ENCODE results near the gene SH2D3C.

The SH2D3C gene

DNA sequence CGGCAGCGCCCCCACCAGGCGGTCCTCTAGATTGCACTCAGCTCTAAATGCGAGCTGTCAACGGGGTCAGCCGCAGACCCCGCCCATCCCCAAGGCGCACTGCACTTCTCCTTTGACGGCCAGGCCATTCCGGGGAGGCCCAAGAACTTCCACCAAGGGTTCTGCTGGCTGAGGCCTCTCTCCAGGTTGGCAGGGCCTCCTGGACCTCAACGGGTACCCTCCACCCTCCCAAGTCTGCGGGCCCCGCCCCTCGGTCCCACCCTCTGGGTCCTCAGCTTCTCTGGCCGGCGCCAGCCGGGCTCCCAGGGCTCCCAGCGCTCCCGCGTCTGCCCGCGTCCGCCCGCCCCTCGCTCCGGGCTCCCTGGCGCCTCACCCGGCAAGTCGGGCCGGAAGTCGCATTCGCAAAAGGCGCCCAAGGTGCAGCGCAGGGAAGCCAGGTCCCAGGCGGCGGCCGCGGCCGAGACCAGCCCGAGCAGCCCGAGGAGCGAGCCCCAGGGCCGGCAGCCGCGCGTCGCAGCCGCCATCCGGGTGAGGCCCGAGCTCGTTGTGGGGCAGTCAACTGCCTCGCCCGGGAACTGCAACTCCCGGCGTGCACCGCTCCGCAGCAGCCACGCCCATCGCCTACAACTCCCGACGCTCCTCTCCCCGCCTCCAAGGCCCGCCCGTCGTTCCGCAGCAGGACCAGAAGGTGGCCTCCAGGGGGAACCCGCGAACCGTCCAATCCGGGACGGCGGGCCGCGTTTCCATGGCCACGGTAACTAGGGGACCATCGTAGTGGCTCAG lies 43.5 kb downstream of the SH2D3C start, which contains the start of gene TOR2A (continued):
- TF ChIP-seq, protein P1, sequence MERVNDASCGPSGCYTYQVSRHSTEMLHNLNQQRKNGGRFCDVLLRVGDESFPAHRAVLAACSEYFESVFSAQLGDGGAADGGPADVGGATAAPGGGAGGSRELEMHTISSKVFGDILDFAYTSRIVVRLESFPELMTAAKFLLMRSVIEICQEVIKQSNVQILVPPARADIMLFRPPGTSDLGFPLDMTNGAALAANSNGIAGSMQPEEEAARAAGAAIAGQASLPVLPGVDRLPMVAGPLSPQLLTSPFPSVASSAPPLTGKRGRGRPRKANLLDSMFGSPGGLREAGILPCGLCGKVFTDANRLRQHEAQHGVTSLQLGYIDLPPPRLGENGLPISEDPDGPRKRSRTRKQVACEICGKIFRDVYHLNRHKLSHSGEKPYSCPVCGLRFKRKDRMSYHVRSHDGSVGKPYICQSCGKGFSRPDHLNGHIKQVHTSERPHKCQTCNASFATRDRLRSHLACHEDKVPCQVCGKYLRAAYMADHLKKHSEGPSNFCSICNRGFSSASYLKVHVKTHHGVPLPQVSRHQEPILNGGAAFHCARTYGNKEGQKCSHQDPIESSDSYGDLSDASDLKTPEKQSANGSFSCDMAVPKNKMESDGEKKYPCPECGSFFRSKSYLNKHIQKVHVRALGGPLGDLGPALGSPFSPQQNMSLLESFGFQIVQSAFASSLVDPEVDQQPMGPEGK (tag by site-specific recombination; IDR thresholded peaks at IDR 0.05): peak; percentile 49; the same call in 1 of the 2 replicates
- TF ChIP-seq ZNF610 (tag by site-specific recombination; IDR thresholded peaks at IDR 0.05; ENCODE audit: borderline replicate concordance) (no peak), ZNF221 (tag by site-specific recombination; IDR thresholded peaks at IDR 0.05; ENCODE audit: borderline replicate concordance) (no peak), ZEB2 (tag by site-specific recombination; IDR thresholded peaks at IDR 0.05) (0 out of 2 replicates have a peak, but pooled peaks have one; percentile 13), EGR2 (tag by site-specific recombination; IDR thresholded peaks at IDR 0.05; ENCODE audit: low read depth) (0 out of 2 replicates have a peak, but pooled peaks have one; percentile 20), ZBTB8A (tag by site-specific recombination; IDR thresholded peaks at IDR 0.05) (peak; percentile 79), ZNF24 (tag by site-specific recombination; IDR thresholded peaks at IDR 0.05) (0 out of 2 replicates have a peak, but pooled peaks have one; percentile 38), KLF10 (tag by site-specific recombination; IDR thresholded peaks at IDR 0.05) (peak; percentile 59), ZNF76 (tag by site-specific recombination; IDR thresholded peaks at IDR 0.05; ENCODE audit: borderline replicate concordance, low read depth) (peak; percentile 98), ZNF426 (tag by site-specific recombination; IDR thresholded peaks at IDR 0.05) (no peak), KLF8 (tag by site-specific recombination; IDR thresholded peaks at IDR 0.05) (peak; percentile 81), ZNF529 (tag by site-specific recombination; IDR thresholded peaks at IDR 0.05; ENCODE audit: insufficient replicate concordance) (no peak), ZNF114 (tag by site-specific recombination; IDR thresholded peaks at IDR 0.05) (no peak), ZFP69B (tag by site-specific recombination; IDR thresholded peaks at IDR 0.05) (peak; percentile 29; the same call in 1 of the 2 replicates), ZXDB (tag by site-specific recombination; IDR thresholded peaks at IDR 0.05) (0 out of 2 replicates have a peak, but pooled peaks have one; percentile 32), SCRT1 (tag by site-specific recombination; IDR thresholded peaks at IDR 0.05; ENCODE audit: borderline replicate concordance) (no peak), KLF16 (tag by site-specific recombination; IDR thresholded peaks at IDR 0.05) (peak; percentile 47; the same call in 1 of the 2 replicates), ZNF10 (tag by site-specific recombination; IDR thresholded peaks at IDR 0.05) (no peak), PRDM1 (tag by site-specific recombination; IDR thresholded peaks at IDR 0.05) (no peak), ZNF558 (tag by site-specific recombination; IDR thresholded peaks at IDR 0.05) (no peak), GLI4 (tag by site-specific recombination; IDR thresholded peaks at IDR 0.05) (no peak), RBAK (tag by site-specific recombination; IDR thresholded peaks at IDR 0.05) (no peak), SP2 (tag by site-specific recombination; IDR thresholded peaks at IDR 0.05) (peak; percentile 70), KLF1 (tag by site-specific recombination; IDR thresholded peaks at IDR 0.05) (peak; percentile 76), ZFP37 (tag by site-specific recombination; IDR thresholded peaks at IDR 0.05) (no peak)
- TF ChIP-seq, protein P2, sequence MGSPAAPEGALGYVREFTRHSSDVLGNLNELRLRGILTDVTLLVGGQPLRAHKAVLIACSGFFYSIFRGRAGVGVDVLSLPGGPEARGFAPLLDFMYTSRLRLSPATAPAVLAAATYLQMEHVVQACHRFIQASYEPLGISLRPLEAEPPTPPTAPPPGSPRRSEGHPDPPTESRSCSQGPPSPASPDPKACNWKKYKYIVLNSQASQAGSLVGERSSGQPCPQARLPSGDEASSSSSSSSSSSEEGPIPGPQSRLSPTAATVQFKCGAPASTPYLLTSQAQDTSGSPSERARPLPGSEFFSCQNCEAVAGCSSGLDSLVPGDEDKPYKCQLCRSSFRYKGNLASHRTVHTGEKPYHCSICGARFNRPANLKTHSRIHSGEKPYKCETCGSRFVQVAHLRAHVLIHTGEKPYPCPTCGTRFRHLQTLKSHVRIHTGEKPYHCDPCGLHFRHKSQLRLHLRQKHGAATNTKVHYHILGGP (tag by site-specific recombination; IDR thresholded peaks at IDR 0.05): no peak
- TF ChIP-seq, protein P3, sequence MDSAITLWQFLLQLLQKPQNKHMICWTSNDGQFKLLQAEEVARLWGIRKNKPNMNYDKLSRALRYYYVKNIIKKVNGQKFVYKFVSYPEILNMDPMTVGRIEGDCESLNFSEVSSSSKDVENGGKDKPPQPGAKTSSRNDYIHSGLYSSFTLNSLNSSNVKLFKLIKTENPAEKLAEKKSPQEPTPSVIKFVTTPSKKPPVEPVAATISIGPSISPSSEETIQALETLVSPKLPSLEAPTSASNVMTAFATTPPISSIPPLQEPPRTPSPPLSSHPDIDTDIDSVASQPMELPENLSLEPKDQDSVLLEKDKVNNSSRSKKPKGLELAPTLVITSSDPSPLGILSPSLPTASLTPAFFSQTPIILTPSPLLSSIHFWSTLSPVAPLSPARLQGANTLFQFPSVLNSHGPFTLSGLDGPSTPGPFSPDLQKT (IDR thresholded peaks at IDR 0.05; ENCODE audit: borderline replicate concordance, low read depth, low read length): no peak
- TF ChIP-seq, protein P4, sequence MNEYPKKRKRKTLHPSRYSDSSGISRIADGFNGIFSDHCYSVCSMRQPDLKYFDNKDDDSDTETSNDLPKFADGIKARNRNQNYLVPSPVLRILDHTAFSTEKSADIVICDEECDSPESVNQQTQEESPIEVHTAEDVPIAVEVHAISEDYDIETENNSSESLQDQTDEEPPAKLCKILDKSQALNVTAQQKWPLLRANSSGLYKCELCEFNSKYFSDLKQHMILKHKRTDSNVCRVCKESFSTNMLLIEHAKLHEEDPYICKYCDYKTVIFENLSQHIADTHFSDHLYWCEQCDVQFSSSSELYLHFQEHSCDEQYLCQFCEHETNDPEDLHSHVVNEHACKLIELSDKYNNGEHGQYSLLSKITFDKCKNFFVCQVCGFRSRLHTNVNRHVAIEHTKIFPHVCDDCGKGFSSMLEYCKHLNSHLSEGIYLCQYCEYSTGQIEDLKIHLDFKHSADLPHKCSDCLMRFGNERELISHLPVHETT (tag by site-specific recombination; IDR thresholded peaks at IDR 0.05): no peak
- TF ChIP-seq, protein P5, sequence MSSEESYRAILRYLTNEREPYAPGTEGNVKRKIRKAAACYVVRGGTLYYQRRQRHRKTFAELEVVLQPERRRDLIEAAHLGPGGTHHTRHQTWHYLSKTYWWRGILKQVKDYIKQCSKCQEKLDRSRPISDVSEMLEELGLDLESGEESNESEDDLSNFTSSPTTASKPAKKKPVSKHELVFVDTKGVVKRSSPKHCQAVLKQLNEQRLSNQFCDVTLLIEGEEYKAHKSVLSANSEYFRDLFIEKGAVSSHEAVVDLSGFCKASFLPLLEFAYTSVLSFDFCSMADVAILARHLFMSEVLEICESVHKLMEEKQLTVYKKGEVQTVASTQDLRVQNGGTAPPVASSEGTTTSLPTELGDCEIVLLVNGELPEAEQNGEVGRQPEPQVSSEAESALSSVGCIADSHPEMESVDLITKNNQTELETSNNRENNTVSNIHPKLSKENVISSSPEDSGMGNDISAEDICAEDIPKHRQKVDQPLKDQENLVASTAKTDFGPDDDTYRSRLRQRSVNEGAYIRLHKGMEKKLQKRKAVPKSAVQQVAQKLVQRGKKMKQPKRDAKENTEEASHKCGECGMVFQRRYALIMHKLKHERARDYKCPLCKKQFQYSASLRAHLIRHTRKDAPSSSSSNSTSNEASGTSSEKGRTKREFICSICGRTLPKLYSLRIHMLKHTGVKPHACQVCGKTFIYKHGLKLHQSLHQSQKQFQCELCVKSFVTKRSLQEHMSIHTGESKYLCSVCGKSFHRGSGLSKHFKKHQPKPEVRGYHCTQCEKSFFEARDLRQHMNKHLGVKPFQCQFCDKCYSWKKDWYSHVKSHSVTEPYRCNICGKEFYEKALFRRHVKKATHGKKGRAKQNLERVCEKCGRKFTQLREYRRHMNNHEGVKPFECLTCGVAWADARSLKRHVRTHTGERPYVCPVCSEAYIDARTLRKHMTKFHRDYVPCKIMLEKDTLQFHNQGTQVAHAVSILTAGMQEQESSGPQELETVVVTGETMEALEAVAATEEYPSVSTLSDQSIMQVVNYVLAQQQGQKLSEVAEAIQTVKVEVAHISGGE (tag by site-specific recombination; conservative IDR thresholded peaks at IDR 0.05; ENCODE audit: low read depth): peak; percentile 84
- TF ChIP-seq, protein P6, sequence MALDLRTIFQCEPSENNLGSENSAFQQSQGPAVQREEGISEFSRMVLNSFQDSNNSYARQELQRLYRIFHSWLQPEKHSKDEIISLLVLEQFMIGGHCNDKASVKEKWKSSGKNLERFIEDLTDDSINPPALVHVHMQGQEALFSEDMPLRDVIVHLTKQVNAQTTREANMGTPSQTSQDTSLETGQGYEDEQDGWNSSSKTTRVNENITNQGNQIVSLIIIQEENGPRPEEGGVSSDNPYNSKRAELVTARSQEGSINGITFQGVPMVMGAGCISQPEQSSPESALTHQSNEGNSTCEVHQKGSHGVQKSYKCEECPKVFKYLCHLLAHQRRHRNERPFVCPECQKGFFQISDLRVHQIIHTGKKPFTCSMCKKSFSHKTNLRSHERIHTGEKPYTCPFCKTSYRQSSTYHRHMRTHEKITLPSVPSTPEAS (tag by site-specific recombination; IDR thresholded peaks at IDR 0.05): no peak

All from HEK293 (cell line).